Breast epithelium (tissue), 3 donors: ENCODE data around the gene OR5J2.

Source experiments
- POLR2A ChIP-seq: fragments of 450-650 bp; IDR thresholded peaks from one replicate; pipeline ENCODE4 v1.6.1; 2016; ENCODE audit warnings: antibody characterized with exemption, mild to moderate bottlenecking, moderate library complexity
- POLR2AphosphoS5 ChIP-seq, 3 donors: sonication (generic); formaldehyde crosslinking; IDR thresholded peaks; one replicate each; pipeline ENCODE4 v1.6.1; 2017; ENCODE audit warnings: antibody characterized with exemption in 3 of 3
- TF ChIP-seq, protein P1 (sequence below), 3 donors: fragments of 450-650 bp; IDR thresholded peaks; one replicate each; pipeline ENCODE4 v1.5.1; 2016 to 2017; ENCODE audit warnings: antibody characterized with exemption in 3 of 3, mild to moderate bottlenecking in 3 of 3, moderate library complexity in 3 of 3

DNA sequence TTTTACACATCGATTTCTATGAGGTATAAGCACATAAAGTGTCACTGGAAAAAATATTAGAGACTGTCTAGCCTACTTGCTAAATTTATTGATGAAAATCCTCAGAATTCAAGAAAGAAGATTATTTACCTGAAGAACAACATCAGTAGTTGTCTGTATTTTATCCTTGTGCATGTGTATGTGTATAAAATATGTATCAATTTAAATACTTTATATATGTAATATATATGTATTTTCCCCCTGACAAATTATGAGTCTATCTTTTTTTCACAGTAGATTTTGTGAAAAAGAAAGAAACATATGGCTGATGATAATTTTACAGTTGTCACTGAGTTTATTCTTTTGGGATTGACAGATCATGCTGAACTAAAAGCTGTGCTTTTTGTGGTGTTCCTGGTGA is at the start of gene OR5J2:
- TF ChIP-seq, protein P1, sequence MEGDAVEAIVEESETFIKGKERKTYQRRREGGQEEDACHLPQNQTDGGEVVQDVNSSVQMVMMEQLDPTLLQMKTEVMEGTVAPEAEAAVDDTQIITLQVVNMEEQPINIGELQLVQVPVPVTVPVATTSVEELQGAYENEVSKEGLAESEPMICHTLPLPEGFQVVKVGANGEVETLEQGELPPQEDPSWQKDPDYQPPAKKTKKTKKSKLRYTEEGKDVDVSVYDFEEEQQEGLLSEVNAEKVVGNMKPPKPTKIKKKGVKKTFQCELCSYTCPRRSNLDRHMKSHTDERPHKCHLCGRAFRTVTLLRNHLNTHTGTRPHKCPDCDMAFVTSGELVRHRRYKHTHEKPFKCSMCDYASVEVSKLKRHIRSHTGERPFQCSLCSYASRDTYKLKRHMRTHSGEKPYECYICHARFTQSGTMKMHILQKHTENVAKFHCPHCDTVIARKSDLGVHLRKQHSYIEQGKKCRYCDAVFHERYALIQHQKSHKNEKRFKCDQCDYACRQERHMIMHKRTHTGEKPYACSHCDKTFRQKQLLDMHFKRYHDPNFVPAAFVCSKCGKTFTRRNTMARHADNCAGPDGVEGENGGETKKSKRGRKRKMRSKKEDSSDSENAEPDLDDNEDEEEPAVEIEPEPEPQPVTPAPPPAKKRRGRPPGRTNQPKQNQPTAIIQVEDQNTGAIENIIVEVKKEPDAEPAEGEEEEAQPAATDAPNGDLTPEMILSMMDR (IDR thresholded peaks at IDR 0.05) = no peak
- TF ChIP-seq POLR2A (no peak), POLR2AphosphoS5 (IDR thresholded peaks at IDR 0.05) (no peak)
